AG04449 (cell line): ENCODE results near the gene ELSPBP1.
"Not testable (repeated sequence)": the region's sequence is repeated elsewhere in the genome, so short reads cannot be mapped to it uniquely, and the experiment has no call there.

Experiments
- CTCF ChIA-PET: fragments of 350-600 bp; formaldehyde crosslinking; extraction: SDS; loops from one replicate; lab custom pipeline; 2021; ENCODE audit warnings: antibody characterized with exemption; lab: Yijun Ruan, JAX
- POLR2A ChIA-PET: fragments of 400-600, 350-600 bp; formaldehyde crosslinking; extraction: SDS; loops from one replicate; lab custom pipeline; 2020; ENCODE audit warnings: antibody characterized with exemption, inconsistent platforms; lab: Yijun Ruan, JAX
- DNase-seq: peaks from one replicate; pipeline ENCODE4 v3.0.0-alpha.2; 2010; ENCODE audit warnings: low read depth, low spot score
- H3K4me3 ChIP-seq: 2 replicates; pipeline ENCODE4 v1.5.1; 2011; ENCODE audit warnings: low read depth, mild to moderate bottlenecking, control low read depth, low read length
- TF ChIP-seq, protein P1 (sequence below): IDR thresholded peaks from one replicate; pipeline ENCODE4 v1.5.1; 2011; ENCODE audit warnings: mild to moderate bottlenecking, moderate library complexity, low read length, control low read depth, inconsistent platforms; ENCODE audit not compliant: insufficient read depth; ENCODE audit errors: missing control alignments

The ELSPBP1 gene

DNA sequence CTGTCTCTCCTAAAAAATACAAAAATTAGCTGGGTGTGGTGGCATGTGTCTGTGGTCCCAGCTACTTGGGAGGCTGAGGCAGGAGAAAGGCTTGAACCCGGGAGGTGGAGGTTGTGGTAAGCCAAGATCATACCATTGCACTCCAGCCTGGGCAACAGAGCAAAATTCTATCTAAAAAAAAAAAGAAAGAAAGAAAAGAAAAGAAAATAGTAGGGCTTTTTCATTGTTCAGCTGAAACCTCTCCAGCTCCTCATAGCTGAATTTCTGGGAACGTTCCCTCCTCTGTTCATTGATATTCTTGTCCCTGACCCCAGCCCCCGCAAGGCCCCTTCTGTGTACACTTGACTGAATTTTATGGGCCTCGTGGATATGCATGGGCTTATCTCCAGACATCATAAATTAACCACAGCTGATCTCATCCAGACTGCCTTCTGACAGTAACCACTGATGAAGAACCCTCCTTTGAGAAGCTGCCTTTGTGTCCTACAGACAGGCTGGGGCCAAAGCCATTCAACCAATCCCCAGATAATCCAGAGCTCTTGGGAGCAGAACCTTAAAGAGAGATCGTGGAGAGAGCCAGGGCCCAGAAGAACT, at the start of gene ELSPBP1:
ELSPBP1 (plus strand) TSS at position 424 of the 594 bp plus-strand sequence. CDS start 14,036 bp downstream, outside the sequence.
- no peak for DNase-seq
- no peak within 1 kb of the TSS for H3K4me3 ChIP-seq
- ChIA-PET POLR2A (no interaction called here), CTCF (interaction anchor here (1.7 kb wide), 1 partner anchor 31 kb away, joined by 5 read pairs; no protein-coding TSS in a partner anchor)
- TF ChIP-seq, protein P1, sequence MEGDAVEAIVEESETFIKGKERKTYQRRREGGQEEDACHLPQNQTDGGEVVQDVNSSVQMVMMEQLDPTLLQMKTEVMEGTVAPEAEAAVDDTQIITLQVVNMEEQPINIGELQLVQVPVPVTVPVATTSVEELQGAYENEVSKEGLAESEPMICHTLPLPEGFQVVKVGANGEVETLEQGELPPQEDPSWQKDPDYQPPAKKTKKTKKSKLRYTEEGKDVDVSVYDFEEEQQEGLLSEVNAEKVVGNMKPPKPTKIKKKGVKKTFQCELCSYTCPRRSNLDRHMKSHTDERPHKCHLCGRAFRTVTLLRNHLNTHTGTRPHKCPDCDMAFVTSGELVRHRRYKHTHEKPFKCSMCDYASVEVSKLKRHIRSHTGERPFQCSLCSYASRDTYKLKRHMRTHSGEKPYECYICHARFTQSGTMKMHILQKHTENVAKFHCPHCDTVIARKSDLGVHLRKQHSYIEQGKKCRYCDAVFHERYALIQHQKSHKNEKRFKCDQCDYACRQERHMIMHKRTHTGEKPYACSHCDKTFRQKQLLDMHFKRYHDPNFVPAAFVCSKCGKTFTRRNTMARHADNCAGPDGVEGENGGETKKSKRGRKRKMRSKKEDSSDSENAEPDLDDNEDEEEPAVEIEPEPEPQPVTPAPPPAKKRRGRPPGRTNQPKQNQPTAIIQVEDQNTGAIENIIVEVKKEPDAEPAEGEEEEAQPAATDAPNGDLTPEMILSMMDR, result no peak

DNA sequence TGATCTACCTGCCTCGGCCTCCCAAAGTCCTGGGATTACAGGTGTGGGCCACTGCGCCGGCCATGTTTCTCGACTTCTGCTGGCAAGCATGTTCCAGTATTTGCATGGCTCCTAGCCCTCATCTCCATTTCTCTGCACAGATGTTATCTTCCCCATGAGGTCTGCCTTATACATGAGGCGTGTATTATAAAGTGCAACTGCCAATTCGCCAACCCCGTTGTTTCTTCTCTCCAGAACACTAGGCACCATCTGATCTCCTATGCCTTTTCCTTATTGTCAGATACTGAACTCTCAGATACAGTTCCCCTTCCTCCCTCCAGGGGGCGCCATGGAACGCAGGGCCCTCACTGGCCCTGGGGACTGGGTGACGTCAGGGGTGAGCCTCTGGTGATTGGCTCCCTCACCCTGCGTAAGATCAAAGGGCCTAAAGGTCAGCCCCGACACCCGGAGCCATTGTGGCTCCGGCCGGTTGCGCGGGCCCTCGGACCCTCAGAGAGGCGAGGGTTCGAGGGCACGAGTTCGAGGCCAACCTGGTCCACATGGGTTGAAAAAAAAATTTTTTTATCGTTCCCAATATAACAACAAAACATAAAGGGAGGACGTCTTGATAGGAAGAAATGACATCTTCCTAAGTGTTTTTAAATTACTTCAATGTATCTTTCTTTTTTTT, 44.4 kb upstream of the ELSPBP1 start:
- CTCF ChIA-PET, DNase-seq, H3K4me3 ChIP-seq, POLR2A ChIA-PET: not testable (repeated sequence)

DNA sequence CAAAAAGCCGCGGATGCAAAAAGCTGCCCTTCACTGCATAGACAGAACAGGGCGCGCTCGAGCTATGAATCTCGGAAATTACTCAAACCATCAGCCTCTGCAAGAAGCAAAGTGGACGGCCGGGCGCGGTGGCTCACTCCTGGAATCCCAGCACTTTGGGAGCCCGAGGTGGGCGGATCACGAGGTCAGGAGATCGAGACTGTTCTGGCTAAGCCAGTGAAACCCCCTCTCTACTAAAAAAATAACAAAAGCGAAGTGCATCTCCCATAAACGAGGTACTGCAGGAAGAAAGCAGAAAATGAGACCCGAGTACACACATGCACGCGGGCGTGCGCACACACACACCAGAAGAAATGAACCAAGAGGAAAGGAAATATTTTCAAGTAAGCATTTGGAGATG, 42.3 kb upstream of the ELSPBP1 start:
- CTCF ChIA-PET, DNase-seq, H3K4me3 ChIP-seq, POLR2A ChIA-PET: not testable (repeated sequence)

DNA sequence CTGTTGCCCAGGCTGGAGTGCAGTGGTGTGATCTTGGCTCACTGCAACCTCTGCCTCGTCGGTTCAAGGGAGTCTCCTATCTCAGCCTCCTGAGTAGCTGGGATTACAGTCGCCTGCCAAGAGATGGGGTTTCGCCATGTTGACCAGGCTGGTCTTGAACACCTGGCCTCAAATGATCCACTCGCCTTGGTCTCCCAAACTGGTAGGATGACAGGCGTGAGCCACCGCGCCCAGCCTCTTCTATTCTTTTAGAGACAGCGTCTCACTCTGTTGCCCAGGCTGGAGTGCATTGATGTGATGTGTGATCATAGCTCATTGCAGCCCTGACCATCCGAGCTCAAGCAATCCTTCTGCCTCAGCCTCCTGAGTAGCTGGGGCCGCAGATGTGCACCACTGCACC, 38.5 kb upstream of the ELSPBP1 start:
- DNase-seq, H3K4me3 ChIP-seq, POLR2A ChIA-PET, CTCF ChIA-PET: not testable (repeated sequence)

DNA sequence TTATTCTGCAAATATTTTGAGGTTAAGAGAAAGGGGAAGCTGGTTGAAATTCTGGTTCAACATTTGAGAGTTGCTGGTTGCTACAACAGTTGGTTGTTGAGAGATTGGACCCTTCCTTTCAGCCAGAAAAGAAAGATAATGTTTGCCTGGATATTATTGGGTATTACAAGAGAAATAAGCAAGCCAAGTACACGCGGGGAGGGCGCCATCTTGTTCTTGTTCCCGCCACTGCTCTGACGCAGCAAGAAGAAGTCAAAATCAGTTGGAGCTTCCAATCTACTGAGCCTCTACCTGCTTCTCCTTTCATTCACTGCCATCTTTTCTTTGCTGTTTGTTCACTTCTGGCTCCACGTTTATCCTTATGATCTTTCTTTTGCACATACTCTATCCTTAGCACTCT, 20.9 kb upstream of the ELSPBP1 start:
- no peak overlapping the region for H3K4me3 ChIP-seq
- ChIA-PET POLR2A (no interaction called here), CTCF (interaction anchor here (1.9 to 2.6 kb wide), 2 partner anchors 10 to 179 kb away, joined by 5 to 19 read pairs; no protein-coding TSS in a partner anchor)
- DNase-seq, result no peak
- TF ChIP-seq, protein P1, result no peak

DNA sequence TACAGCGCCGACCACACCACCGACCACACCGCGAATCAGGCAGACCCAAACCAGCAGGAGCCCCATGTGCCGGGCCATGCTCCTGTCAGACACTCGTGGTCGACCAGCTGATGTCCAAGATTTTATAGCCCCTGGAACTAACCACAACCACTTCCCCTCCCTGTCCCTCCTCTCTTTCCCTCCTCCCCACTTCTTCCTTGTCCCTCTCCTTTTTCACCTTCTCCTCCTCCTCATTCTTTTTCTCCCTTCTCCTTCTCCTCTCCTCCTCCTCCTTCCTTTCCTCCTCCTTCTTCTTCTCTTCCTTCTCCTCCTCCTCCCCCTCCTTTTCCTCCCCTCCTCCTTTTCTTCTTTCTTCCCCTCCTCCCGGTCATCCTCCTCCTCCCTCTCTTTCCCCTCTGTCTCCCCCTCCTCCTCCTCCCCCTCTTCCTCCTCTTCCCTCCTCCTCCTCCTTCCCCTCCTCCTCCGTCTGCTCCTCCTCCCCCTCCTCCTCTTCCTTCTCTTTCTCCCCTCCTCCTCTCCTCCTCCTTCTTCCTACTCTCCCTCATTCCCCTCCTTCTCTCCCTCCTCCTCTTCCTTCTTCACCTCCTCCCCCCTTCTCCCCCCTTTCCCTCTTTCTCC, 3.1 kb upstream of the ELSPBP1 start:
- TF ChIP-seq, protein P1, result no peak
- POLR2A ChIA-PET, result no interaction called here
- CTCF ChIA-PET, result no interaction called here
- no peak for DNase-seq
- H3K4me3 ChIP-seq, result no peak overlapping the region

DNA sequence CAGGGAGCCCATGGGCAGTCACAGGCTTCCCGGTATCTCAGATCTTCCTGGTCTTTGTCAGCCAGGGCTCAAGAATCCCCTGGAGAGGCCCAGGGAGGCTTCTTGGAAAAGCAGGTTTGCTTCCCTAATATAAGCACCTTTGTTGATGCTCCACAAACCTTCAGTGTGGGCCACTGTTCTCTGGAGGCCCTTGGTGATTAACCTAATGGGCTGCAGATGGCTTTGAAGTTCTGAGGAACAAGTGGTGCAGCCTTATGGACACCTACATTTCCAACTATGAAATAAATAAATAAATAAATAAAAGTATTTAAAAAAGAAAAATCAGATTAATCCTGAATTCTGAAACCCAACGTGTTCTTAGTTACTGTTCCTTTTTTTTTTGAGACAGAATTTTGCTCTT, 2.4 kb upstream of the ELSPBP1 start, which contains the start of gene BSPH1:
BSPH1 (minus strand) TSS at position 101 of the 400 bp plus-strand sequence; CDS start at position 12, 89 bp downstream.
- CTCF ChIA-PET, result no interaction called here
- no peak within 1 kb of the TSS for H3K4me3 ChIP-seq
- DNase-seq, result no peak
- TF ChIP-seq, protein P1, result no peak
- POLR2A ChIA-PET, result no interaction called here
